Heart right ventricle (tissue), 16 donors: Measurements from ENCODE around the gene CCDC201. TPM values are rescaled to one million over a fixed set of nuclear protein-coding genes. Genes with fewer than 3 reads are reported as not detected.

Experiments used
- ATAC-seq, 8 donors: fragments of 200-7000 bp; cut with Tn5 transposase; one replicate each; pipeline ENCODE4 v1.9.1; 2020; ENCODE audit warnings: mild to moderate bottlenecking in 8 of 8, moderate library complexity in 8 of 8, moderate number of reproducible peaks in 1 of 8
- DNase-seq, 2 donors: peaks; one replicate each; pipeline ENCODE4 v3.0.0-alpha.2; 2020
- H3K27ac ChIP-seq, 10 donors: fragments of 200-600 bp; sonication (generic) in 2 of 10; one replicate each; pipeline versions ENCODE4 v1.5.0 to v1.8.0; 2020 to 2022; ENCODE audit warnings: mild to moderate bottlenecking in 3 of 10
- H3K27me3 ChIP-seq, 7 donors: fragments of 200-600 bp; one replicate each; pipeline ENCODE4 v1.8.0; 2021 to 2022; ENCODE audit warnings: mild to moderate bottlenecking in 2 of 7
- H3K36me3 ChIP-seq, 9 donors: fragments of 200-600 bp; sonication (generic) in 1 of 9; one replicate each; pipeline versions ENCODE4 v1.5.0 to v1.8.0; 2020 to 2022; ENCODE audit warnings: mild to moderate bottlenecking in 2 of 9
- H3K4me1 ChIP-seq, 9 donors: fragments of 200-600 bp; sonication (generic) in 1 of 9; one replicate each; pipeline versions ENCODE4 v1.5.0 to v1.8.0; 2020 to 2022; ENCODE audit warnings: mild to moderate bottlenecking in 4 of 9
- H3K4me3 ChIP-seq, 10 donors: fragments of 200-600 bp; sonication (generic) in 2 of 10; one replicate each; pipeline versions ENCODE4 v1.5.0 to v1.8.0; 2020 to 2022; ENCODE audit warnings: mild to moderate bottlenecking in 7 of 10, moderate library complexity in 2 of 10
- H3K9me3 ChIP-seq, 11 donors: fragments of 200-600 bp in 10 of 11; sonication (generic) in 2 of 11; one replicate each; pipeline versions ENCODE4 v1.5.0 to v1.8.0; 2013 to 2022; ENCODE audit warnings: mild to moderate bottlenecking in 2 of 11, control low read depth in 1 of 11, moderate library complexity in 1 of 11
- WGBS, 2 donors: extraction: QIAGEN DNeasy Blood & Tissue Kit; methylation state at CpG; one replicate each; pipeline ENCODE4 v1.1.7; 2013; ENCODE audit warnings: inconsistent platforms in 1 of 2; 5-methylcytosine and 5-hydroxymethylcytosine counted together
- intact Hi-C, 10 donors: fragments of 100-400 bp; cut with DNase I; formaldehyde crosslinking; loops; one replicate each; pipeline versions ENCODE4 v1.11.1 to v1.14.2; 2022
- polyA plus RNA-seq, 2 donors: library from polyadenylated mRNA; stranded (reverse); fragments of 200-250 nt; gene quantifications; one replicate each; pipeline ENCODE4 v1.2.3, GENCODE V29; 2013
- total RNA-seq, 10 donors: library from RNA; stranded (reverse); fragmentation: NEBNext Ultra II Directional in 3 of 10; extraction: Animal tissue kit (Norgen Biotek cat#: 25700) in 3 of 10; gene quantifications; one replicate each; pipeline versions ENCODE4 v1.2.1 to v1.2.4, GENCODE V29; 2021 to 2023
- TF ChIP-seq, protein P1 (sequence below), 9 donors: fragments of 200-600 bp; sonication (generic) in 2 of 9; IDR thresholded peaks; one replicate each; pipeline versions ENCODE4 v1.5.0 to v1.8.0; 2021 to 2022; ENCODE audit warnings: antibody characterized with exemption in 9 of 9, mild to moderate bottlenecking in 5 of 9, moderate library complexity in 1 of 9
- donor health status: Arrhythmogenic right ventricular cardiomyopathy.
- donor health status: ischemic (EF 13 %, LVEDD 7.1; RV severe dilation, severe dysfunction).
- donor health status: healthy with polysubstance abuse.
- donor health status: DM: no; HTN: yes; CAD: no.
- donor health status: DM: no; HTN: no; CAD: no.
- donor health status: ischemic (EF 25% LVEDD 6.9; RV normal size, moderate dysfunction).
- donor health status: ischemic (EF 25% LVEDD 5.7; RV mildly dilated, moderate dysfunction).
- donor health status: healthy.
- donor health status: DM: yes; HTN: yes; CAD: no.
- donor health status: Ischemic cardiomyopathy.
- donor health status: ischemic (EF 35%, LVEDD 5.7; RV mildly dilated, moderate dysfunction).
- donor health status: nonischemic (EF 11% LVEDD 7.7; RV severe dilation, severe dysfunction).
- donor health status: DM: yes; HTN: yes; CAD: no.
- donor health status: PGD.
- donor health status: ischemic (EF 29% LVEDD 5.4; RV normal size, mild dysfunction).
- donor health status: nonischemic (EF 23%, LVEDD 6.1; RV moderate dilation, normal function).

The CCDC201 gene
- total and polyA plus RNA-seq, 12 donors = not detected

GRCh38 chr7:45902820-45903219 lies 29.9 kb upstream of the CCDC201 start:
- intact Hi-C loops = no loop called here

DNA sequence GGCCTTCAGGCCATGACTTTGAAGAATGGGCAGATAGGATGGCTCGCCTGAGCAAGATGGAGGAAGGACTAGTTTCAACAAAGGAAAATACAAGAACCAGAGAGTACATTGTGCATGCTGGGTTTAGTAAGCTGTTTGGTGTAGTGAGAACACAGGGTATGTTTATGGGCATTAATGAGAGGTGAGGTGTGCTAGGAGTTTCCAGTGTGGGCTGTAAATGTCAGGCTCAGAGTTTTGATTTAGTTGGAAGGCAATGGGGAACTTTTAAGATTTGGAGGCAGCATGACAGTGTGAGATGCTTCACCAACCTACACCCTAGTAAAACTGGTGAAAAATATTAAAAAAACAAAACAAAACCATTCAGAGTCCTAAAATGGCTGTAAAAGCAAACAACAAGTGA lies 28.7 kb upstream of the CCDC201 start:
- TF ChIP-seq, protein P1, sequence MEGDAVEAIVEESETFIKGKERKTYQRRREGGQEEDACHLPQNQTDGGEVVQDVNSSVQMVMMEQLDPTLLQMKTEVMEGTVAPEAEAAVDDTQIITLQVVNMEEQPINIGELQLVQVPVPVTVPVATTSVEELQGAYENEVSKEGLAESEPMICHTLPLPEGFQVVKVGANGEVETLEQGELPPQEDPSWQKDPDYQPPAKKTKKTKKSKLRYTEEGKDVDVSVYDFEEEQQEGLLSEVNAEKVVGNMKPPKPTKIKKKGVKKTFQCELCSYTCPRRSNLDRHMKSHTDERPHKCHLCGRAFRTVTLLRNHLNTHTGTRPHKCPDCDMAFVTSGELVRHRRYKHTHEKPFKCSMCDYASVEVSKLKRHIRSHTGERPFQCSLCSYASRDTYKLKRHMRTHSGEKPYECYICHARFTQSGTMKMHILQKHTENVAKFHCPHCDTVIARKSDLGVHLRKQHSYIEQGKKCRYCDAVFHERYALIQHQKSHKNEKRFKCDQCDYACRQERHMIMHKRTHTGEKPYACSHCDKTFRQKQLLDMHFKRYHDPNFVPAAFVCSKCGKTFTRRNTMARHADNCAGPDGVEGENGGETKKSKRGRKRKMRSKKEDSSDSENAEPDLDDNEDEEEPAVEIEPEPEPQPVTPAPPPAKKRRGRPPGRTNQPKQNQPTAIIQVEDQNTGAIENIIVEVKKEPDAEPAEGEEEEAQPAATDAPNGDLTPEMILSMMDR (IDR thresholded peaks at IDR 0.05) = no peak
- DNase-seq = no peak
- H3K36me3 ChIP-seq = no peaks in the 10 kb centered on the region
- H3K4me3 ChIP-seq = no peak overlapping the region
- H3K4me1 ChIP-seq = no peaks in the 10 kb centered on the region
- H3K9me3 ChIP-seq = peaks cover 0 to 25% (median 3%) of the 10 kb centered on the region in 11 donors
- peaks cover 0 to 5% (median 0%) of the 10 kb centered on the region in 7 donors for H3K27me3 ChIP-seq
- WGBS, 2 donors = 89 to 91% methylated on average over 1 of the region's 1 CpG
- intact Hi-C loops = no loop called here
- no peak overlapping the region for H3K27ac ChIP-seq
- ATAC-seq = no peak

More at GRCh38 chr7:45902820-45903219, 29.9 kb upstream of the CCDC201 start:
- no peak for DNase-seq
- Histone ChIP-seq H3K36me3 (no peaks in the 10 kb centered on the region), H3K4me1 (no peaks in the 10 kb centered on the region), H3K27ac (no peak overlapping the region), H3K4me3 (no peak overlapping the region), H3K9me3 (peaks cover 0 to 25% (median 3%) of the 10 kb centered on the region in 11 donors), H3K27me3 (peaks cover 0 to 4% (median 0%) of the 10 kb centered on the region in 7 donors)
- no peak for ATAC-seq
- WGBS, 2 donors = 94 to 100% methylated on average over 1 of the region's 1 CpG
- TF ChIP-seq, protein P1 (IDR thresholded peaks at IDR 0.05) = no peak

DNA sequence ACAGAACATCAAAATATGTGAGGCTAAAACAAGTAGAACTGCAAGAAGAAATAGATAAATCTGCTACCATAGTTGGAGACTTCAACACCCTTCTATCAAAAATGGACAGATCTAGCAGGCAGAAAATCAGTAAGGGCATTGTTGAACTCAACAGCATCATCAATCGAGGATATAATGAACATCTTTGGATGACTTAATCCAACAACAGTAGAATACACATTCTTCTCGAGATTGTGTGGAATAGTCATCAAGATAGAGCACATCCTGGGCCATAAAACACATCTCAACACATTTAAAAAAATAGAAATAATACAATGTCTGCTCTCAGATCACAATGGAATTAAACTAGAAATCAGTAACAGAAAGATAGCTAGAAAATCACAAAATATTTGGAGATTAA lies 25.3 kb upstream of the CCDC201 start:
- Histone ChIP-seq H3K36me3 (no peaks in the 10 kb centered on the region), H3K27ac (no peak overlapping the region), H3K4me1 (no peaks in the 10 kb centered on the region), H3K27me3 (peaks cover 0 to 20% (median 13%) of the 10 kb centered on the region in 7 donors), H3K9me3 (peaks cover 0 to 3% (median 0%) of the 10 kb centered on the region in 11 donors), H3K4me3 (no peak overlapping the region)
- 65 to 69% methylated on average over 2 of the region's 2 CpGs for WGBS, 2 donors
- DNase-seq (no peak), ATAC-seq (no peak)
- intact Hi-C loops = loop anchor here in 2 of 10 donors (10.0 kb wide), 1 partner anchor 1357 kb away; no protein-coding TSS in a partner anchor
- TF ChIP-seq, protein P1 (IDR thresholded peaks at IDR 0.05) = no peak

DNA sequence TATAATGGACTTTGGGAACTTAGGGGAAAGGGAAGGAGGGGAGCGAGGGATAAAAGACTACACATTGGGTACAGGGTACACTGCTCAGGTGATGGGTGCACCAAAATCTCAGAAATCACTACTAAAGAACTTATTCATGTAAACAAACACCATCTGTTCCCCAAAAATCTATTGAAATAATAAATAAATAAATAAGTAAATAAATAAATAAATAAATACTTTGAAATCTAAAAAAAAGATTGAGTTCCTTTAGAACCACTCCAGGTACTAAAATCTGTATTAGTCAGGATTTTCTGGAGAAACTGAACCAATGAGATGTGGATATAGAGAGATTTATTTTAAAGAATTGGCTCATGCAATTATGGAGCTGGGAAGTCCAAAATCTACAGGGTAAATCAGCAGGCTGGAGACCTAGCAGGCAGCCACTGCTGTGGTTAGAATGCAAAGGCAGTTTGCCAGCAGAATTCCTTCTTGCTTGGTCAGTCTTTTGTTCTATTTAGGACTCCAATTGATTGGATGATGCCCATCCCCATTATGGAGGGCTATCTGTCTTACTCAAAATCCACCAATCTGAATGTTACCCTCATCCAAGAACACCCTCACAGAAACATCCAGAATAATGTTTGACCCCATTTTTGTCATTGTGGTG lies 24.3 kb upstream of the CCDC201 start:
- Histone ChIP-seq H3K27me3 (peaks cover 0 to 20% (median 13%) of the 10 kb centered on the region in 7 donors), H3K9me3 (no peaks in the 10 kb centered on the region), H3K36me3 (no peaks in the 10 kb centered on the region), H3K27ac (no peak overlapping the region), H3K4me3 (no peak overlapping the region), H3K4me1 (no peaks in the 10 kb centered on the region)
- ATAC-seq (no peak), DNase-seq (no peak)
- TF ChIP-seq, protein P1 (IDR thresholded peaks at IDR 0.05) = no peak
- intact Hi-C loops = loop anchor here in 2 of 10 donors (10.0 kb wide), 1 partner anchor 1358 kb away; no protein-coding TSS in a partner anchor
- WGBS, 2 donors = 96 to 98% methylated on average over 1 of the region's 1 CpG
